T-helper 9 cell (primary cell): Measurements from ENCODE around the gene RASEF.

ENCODE experiments used
- DNase-seq: peaks from one replicate; pipeline ENCODE4 v3.0.0-alpha.2; 2020

RASEF gene

GRCh38 chr9:83012922-83013838 is 49.8 kb downstream of the RASEF start:
- no peak for DNase-seq

- DNase-seq = no peak
These were observed 50.6 kb downstream of the RASEF start for GRCh38 chr9:83012168-83012921.

- no peak for DNase-seq
These were observed 51.3 kb downstream of the RASEF start for GRCh38 chr9:83011611-83012010.

- DNase-seq = no peak
These were observed 55.2 kb downstream of the RASEF start for GRCh38 chr9:83007521-83008300.

- no peak for DNase-seq
These were observed 56.6 kb downstream of the RASEF start for GRCh38 chr9:83006378-83006777.

GRCh38 chr9:83005963-83006362 is 57.0 kb downstream of the RASEF start:
- no peak for DNase-seq

GRCh38 chr9:83005361-83005760 is 57.6 kb downstream of the RASEF start:
- no peak for DNase-seq

GRCh38 chr9:83002329-83002728 is 60.6 kb downstream of the RASEF start:
- DNase-seq = no peak

GRCh38 chr9:83000765-83001164 is 62.2 kb downstream of the RASEF start:
- DNase-seq = no peak

GRCh38 chr9:82998409-82998808 is 64.5 kb downstream of the RASEF start:
- DNase-seq = no peak

GRCh38 chr9:82997476-82998140 is 65.3 kb downstream of the RASEF start:
- no peak for DNase-seq

GRCh38 chr9:82996941-82997340 is 66.0 kb downstream of the RASEF start:
- no peak for DNase-seq

GRCh38 chr9:82993856-82994605 is 68.9 kb downstream of the RASEF start:
- DNase-seq = no peak

GRCh38 chr9:82991671-82992070 is 71.3 kb downstream of the RASEF start:
- DNase-seq = no peak

GRCh38 chr9:82989929-82990328 is 73.0 kb downstream of the RASEF start:
- DNase-seq = no peak

- no peak for DNase-seq
These were observed 74.5 kb downstream of the RASEF start for GRCh38 chr9:82988488-82988887.

- DNase-seq = no peak
These were observed 75.4 kb downstream of the RASEF start for GRCh38 chr9:82987370-82988189.

GRCh38 chr9:82981552-82981951 is 81.4 kb downstream of the RASEF start:
- no peak for DNase-seq

- DNase-seq = no peak
These were observed 87.8 kb downstream of the RASEF start for GRCh38 chr9:82975176-82975575.

GRCh38 chr9:82972446-82972845 is 90.5 kb downstream of the RASEF start:
- DNase-seq = no peak

- no peak for DNase-seq
These were observed 92.6 kb downstream of the RASEF start for GRCh38 chr9:82970359-82970758.
